GM19468 (cell line): ENCODE data around the gene BSX.

Experiments
- ATAC-seq: cut with Tn5 transposase; IDR thresholded peaks from one replicate; pipeline ENCODE4 v1.9.1; 2021; ENCODE audit warnings: mild to moderate bottlenecking, moderate library complexity, moderate number of reproducible peaks; ENCODE audit not compliant: unreplicated experiment; ENCODE audit errors: extremely low read depth

Gene BSX

GRCh38 chr11:122981388-122982264 lies at the start of gene BSX:
BSX (minus strand) TSS chr11:122981834; CDS start chr11:122981671, 163 bp downstream.
- ATAC-seq = no peak

GRCh38 chr11:123030517-123030916 lies 48.9 kb upstream of the BSX start:
- ATAC-seq = no peak

- no peak for ATAC-seq
These were observed 39.3 kb upstream of the BSX start for GRCh38 chr11:123020968-123021367.

GRCh38 chr11:123018702-123019101 lies 37.1 kb upstream of the BSX start:
- ATAC-seq = no peak

- no peak for ATAC-seq
These were observed 29.9 kb upstream of the BSX start for GRCh38 chr11:123011510-123011909.

GRCh38 chr11:123006860-123007542 lies 25.4 kb upstream of the BSX start:
- no peak for ATAC-seq

GRCh38 chr11:123000721-123001120 lies 19.1 kb upstream of the BSX start:
- no peak for ATAC-seq

GRCh38 chr11:122998727-122999366 lies 17.2 kb upstream of the BSX start:
- ATAC-seq = no peak

- ATAC-seq = no peak
These were observed 13.9 kb upstream of the BSX start for GRCh38 chr11:122995526-122995925.

- ATAC-seq = no peak
These were observed 2.8 kb upstream of the BSX start for GRCh38 chr11:122984186-122985011.

GRCh38 chr11:122983438-122984185 lies 2.0 kb upstream of the BSX start:
- no peak for ATAC-seq

GRCh38 chr11:122979815-122980595 lies 1.6 kb downstream of the BSX start:
- ATAC-seq = no peak

- no peak for ATAC-seq
These were observed 2.4 kb downstream of the BSX start for GRCh38 chr11:122979103-122979814.

GRCh38 chr11:122978299-122978620 lies 3.4 kb downstream of the BSX start:
- no peak for ATAC-seq

GRCh38 chr11:122977470-122978298 lies 4.0 kb downstream of the BSX start:
- no peak for ATAC-seq

GRCh38 chr11:122976734-122977469 lies 4.7 kb downstream of the BSX start:
- ATAC-seq = no peak
